Superior temporal gyrus (tissue), 1 donor: ENCODE results near the gene ZBTB49.
"Not testable (repeated sequence)": the region's sequence is repeated elsewhere in the genome, so short reads cannot be mapped to it uniquely, and the experiment has no call there.

Source experiments
- DNase-seq: peaks from one replicate; pipeline ENCODE4 v3.0.0-alpha.2; 2016; ENCODE audit errors: extremely low spot score

Gene ZBTB49

GRCh38 chr4:4289941-4290850 is at the start of gene ZBTB49, which contains the start of gene LYAR:
Gene ZBTB49, plus strand, starts transcription at chr4:4290251. Its CDS starts 9,695 bp downstream, at chr4:4299946.
Gene LYAR, minus strand, starts transcription at chr4:4290154. Its CDS starts 6,412 bp downstream, at chr4:4283742.
- DNase-seq, result peak; percentile 92

GRCh38 chr4:4245172-4245571 is 44.9 kb upstream of the ZBTB49 start:
- DNase-seq, result no peak

GRCh38 chr4:4247696-4248028 is 42.4 kb upstream of the ZBTB49 start:
- DNase-seq, result no peak

GRCh38 chr4:4248029-4248884 is 41.8 kb upstream of the ZBTB49 start, which contains the start of gene TMEM128:
Gene TMEM128, minus strand, starts transcription at chr4:4248223. Its CDS starts 21 bp downstream, at chr4:4248202.
- peak; percentile 98 for DNase-seq

GRCh38 chr4:4248885-4249203 is 41.2 kb upstream of the ZBTB49 start:
- DNase-seq, result no peak

GRCh38 chr4:4249342-4249741 is 40.7 kb upstream of the ZBTB49 start:
- DNase-seq, result not testable (repeated sequence)

GRCh38 chr4:4249866-4250265 is 40.2 kb upstream of the ZBTB49 start:
- DNase-seq, result no peak

GRCh38 chr4:4254199-4254598 is 35.9 kb upstream of the ZBTB49 start:
- DNase-seq, result peak; percentile 44

- peak; percentile 89 for DNase-seq
Observed at GRCh38 chr4:4254666-4255065, 35.4 kb upstream of the ZBTB49 start.

GRCh38 chr4:4256799-4257198 is 33.3 kb upstream of the ZBTB49 start:
- DNase-seq, result no peak

GRCh38 chr4:4257705-4258104 is 32.3 kb upstream of the ZBTB49 start:
- DNase-seq, result not testable (repeated sequence)

GRCh38 chr4:4259484-4260100 is 30.5 kb upstream of the ZBTB49 start:
- no peak for DNase-seq

GRCh38 chr4:4260185-4260751 is 29.8 kb upstream of the ZBTB49 start:
- DNase-seq, result peak; percentile 43

- DNase-seq, result no peak
Observed at GRCh38 chr4:4267981-4268380, 22.1 kb upstream of the ZBTB49 start.

- peak; percentile 18 for DNase-seq
Observed at GRCh38 chr4:4268776-4269175, 21.3 kb upstream of the ZBTB49 start.

GRCh38 chr4:4269331-4269731 is 20.7 kb upstream of the ZBTB49 start:
- DNase-seq, result no peak

GRCh38 chr4:4269856-4270255 is 20.2 kb upstream of the ZBTB49 start:
- DNase-seq, result no peak

GRCh38 chr4:4270529-4270928 is 19.5 kb upstream of the ZBTB49 start:
- DNase-seq, result no peak

GRCh38 chr4:4271912-4272311 is 18.1 kb upstream of the ZBTB49 start:
- no peak for DNase-seq

GRCh38 chr4:4274226-4274625 is 15.8 kb upstream of the ZBTB49 start:
- no peak for DNase-seq

GRCh38 chr4:4277531-4277930 is 12.5 kb upstream of the ZBTB49 start:
- no peak for DNase-seq

- no peak for DNase-seq
Observed at GRCh38 chr4:4281787-4282186, 8.3 kb upstream of the ZBTB49 start.
